Skin epidermis (tissue), 12 donors: ENCODE measurements around the gene TMEM132C.

Experiments
- H3K27ac ChIP-seq, 21 experiments: fragments of 200-600 bp; sonication (generic) in 11 of 21; one replicate each; pipeline ENCODE4 v1.5.0; 2020; ENCODE audit warnings: mild to moderate bottlenecking in 3 of 21, inconsistent platforms in 2 of 21, moderate library complexity in 2 of 21
- H3K4me3 ChIP-seq, 7 experiments: fragments of 200-600 bp; sonication (generic) in 2 of 7; one replicate each; pipeline ENCODE4 v1.5.0; 2020; ENCODE audit warnings: inconsistent platforms in 2 of 7, mild to moderate bottlenecking in 2 of 7, moderate library complexity in 1 of 7

The TMEM132C gene

DNA sequence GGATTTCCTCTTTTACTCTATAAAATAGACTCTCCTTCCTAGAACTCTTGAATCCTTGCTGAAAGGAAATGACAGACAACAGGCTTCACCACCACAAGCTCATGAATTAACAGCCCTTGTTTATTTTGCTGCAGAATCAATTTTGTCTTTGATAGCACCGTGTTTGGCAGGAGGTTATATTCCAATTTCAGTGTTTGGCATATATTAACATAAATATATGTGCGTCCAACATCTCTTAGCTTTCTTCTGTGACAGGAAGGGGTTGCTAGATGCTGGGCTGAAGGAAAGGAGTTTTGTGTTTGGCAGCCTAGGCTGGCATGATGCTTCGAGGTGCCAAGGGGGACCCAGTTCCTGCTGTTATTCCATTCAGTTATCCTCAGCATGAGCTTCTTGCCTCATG is 126.4 kb downstream of the TMEM132C start:
- no peak overlapping the region for H3K4me3 ChIP-seq
- no peak overlapping the region for H3K27ac ChIP-seq

DNA sequence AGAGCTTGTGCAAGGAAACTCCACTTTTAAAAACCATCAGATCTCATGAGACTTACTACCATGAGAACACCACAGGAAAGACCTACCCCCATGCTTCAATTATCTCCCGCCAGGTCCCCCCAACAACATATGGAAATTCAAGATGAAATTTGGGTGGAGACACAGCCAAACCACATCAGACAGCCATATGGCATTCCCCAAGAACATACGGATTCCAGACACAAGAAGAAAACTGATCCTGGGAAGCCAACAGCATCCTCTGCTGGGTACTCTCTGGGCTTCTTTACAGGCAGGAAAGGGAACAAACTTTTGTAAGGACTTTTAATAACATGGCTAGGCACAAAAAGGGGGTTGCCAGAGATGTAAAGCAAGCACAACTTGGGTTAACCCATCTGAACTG is 127.2 kb downstream of the TMEM132C start:
- no peak overlapping the region for H3K27ac ChIP-seq
- no peak overlapping the region for H3K4me3 ChIP-seq

DNA sequence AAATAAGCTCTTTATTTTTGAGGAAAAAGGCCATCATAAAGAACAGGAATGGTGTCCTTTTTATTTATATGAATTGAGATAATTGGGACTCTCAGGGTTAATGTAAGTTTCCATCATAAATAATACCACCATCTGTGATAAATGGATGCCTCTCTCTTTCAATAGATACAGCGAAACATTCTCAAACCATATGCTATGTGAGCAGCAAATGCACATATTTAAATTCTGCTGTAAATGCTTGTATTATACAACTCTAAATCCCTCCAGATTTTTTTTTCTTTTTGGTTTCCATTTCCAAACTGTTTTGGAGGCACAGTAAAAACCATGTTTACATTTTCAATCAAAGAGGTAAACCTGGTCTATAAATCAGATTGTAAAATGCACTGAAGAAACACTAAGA is 132.3 kb downstream of the TMEM132C start:
- no peak overlapping the region for H3K27ac ChIP-seq
- H3K4me3 ChIP-seq: no peak overlapping the region

DNA sequence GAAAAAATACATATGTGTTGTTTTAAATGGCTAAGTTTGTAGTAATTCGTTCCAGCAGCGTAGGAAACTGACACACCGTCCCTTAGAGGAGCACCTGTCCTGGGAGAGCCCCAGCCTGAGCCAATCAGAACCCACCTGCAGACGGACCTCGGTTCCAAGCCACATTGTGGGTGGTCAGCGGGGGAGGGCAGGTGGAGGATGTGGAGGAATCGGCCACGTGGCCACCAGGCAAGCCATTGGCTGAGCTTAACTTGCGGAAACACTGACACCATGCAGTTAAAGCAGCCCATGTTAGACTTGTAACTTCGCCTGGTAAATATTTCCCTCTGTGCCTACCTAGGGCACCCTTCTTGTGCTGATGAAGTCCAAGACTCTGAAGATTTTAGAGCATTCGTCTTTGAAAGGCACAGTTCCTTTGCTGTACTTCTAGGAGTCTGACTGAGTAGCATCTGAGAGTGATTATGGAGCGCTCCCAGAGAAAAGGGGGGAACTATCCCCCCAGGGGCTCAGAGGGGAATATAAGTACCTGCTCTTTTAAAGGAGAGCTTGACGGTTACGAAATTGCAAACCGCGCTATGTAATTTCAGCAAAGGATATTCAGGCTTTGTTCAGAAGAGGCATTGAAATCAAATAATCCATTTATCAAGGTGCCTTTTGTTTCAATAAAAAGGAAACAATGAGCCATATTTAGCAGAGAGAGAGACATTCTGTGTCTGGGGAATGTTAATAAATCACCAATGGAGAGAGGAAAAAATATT is 135.7 kb downstream of the TMEM132C start:
- no peak overlapping the region for H3K4me3 ChIP-seq
- H3K27ac ChIP-seq: no peak overlapping the region

DNA sequence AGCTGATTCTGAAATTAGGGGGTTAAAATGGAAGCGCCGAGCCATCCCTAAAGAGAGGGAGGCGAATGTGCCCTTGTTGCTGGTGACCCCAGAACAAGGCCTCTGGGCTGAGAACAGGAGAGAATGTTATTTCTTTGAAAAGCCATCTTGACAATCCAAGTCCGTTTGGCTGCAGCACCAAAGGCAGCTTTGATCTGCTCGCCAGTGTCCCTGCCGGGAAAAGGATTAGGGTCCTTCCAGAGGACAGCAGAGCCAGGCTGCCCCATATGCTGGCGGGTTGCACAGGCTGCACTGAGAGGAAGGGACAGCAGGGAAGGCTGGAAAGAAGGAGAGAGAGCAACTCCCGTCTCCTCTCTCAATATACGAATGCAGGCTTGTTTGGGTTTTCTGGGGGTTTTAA is 141.7 kb downstream of the TMEM132C start:
- H3K27ac ChIP-seq: no peak overlapping the region
- H3K4me3 ChIP-seq: no peak overlapping the region

DNA sequence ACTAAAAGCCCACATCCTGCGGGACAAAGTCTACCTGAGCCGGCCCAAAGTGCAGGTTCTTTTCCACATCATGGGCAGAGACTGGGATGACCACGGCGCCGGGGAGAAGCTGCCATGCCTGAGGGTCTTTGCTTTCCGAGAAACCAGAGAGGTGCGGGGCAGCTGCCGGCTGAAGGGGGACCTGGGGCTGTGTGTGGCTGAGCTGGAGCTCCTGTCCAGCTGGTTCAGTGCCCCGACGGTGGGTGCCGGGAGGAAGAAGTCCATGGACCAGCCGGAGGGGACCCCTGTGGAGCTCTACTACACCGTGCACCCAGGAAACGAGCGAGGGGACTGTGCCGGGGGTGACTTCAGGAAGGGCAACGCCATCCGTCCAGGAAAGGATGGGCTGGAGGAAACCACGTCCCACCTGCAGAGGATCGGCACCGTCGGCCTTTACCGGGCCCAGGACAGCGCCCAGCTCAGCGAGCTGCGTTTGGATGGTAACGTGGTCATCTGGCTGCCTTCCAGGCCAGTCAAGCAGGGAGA is 148.1 kb downstream of the TMEM132C start:
- no peak overlapping the region for H3K27ac ChIP-seq
- H3K4me3 ChIP-seq: no peak overlapping the region

DNA sequence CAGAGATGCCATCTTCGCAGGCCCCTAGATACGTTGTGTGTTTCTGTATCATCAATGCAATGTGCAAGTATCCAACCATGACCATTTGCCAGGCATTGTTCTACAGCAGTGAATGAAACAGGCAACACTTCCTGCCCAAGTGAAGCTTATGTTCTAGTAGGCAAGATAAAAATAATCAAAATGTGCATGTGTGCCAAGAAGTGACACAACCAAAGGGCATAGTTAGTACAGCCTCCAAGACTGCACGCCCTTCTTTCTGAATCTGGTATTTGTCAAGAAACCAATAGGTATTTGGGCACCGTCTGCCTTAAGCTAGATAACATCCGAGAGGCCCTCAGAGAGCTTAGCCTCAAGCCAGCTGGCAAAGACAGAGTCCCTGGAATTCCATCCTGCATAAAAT is 152.0 kb downstream of the TMEM132C start:
- Histone ChIP-seq H3K27ac (no peak overlapping the region), H3K4me3 (no peak overlapping the region)

DNA sequence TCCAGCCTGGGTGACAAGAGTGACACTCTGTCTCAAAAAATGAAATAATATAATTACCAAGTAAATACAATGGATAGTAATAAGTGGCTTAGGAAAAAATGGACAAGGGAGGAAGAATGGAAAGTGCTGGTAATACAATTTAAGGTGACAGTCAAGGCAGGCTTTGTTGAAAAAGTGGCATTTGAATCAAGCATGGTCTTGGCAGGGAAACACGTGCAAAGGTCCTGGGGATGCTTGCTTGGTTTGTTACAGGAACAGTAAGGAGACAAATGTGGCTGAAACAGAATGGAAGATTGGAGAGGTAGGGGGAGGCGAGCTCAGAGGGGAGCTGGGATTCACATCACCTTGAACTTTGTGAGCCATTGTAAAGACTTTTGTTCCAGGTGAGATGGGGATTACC is 153.2 kb downstream of the TMEM132C start:
- Histone ChIP-seq H3K4me3 (no peak overlapping the region), H3K27ac (no peak overlapping the region)

DNA sequence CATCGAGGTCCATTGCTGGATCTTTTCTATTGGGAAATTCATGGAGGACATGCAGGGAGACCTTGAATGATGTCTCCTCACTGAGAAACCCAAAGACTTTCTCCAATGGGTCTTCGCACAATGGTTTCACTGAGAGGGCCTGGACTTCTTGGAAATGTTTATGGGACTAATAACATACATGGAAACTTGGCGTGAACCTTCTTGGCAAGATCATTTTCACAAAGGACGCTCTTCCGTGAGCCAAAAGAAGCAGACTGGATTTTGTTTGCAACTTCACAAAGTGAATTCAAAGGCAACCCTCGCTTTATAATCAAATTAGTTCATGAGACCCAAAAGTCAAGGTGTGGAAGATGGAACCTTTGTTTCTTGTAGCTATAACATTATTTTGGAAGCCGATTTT is 154.4 kb downstream of the TMEM132C start:
- Histone ChIP-seq H3K27ac (no peak overlapping the region), H3K4me3 (no peak overlapping the region)

DNA sequence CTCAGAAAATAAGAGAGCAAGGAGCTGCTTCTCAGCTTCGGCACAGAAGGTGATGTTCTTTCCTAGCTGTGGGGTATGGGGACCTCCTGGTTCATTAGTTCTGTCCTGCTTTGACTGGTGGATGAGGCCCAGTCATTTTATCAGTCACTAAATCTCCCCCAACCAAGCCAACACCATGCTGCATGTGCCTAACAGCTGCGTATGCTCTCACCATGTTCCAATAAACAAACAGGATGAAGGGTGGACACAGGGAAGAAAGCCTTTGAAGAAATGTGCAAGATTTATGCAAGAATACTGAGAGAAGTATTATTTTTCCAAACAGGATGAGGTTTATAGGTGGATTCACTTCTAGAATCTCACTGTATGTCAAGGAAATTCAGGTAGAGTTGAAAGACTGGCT is 156.2 kb downstream of the TMEM132C start:
- Histone ChIP-seq H3K4me3 (no peak overlapping the region), H3K27ac (no peak overlapping the region)

DNA sequence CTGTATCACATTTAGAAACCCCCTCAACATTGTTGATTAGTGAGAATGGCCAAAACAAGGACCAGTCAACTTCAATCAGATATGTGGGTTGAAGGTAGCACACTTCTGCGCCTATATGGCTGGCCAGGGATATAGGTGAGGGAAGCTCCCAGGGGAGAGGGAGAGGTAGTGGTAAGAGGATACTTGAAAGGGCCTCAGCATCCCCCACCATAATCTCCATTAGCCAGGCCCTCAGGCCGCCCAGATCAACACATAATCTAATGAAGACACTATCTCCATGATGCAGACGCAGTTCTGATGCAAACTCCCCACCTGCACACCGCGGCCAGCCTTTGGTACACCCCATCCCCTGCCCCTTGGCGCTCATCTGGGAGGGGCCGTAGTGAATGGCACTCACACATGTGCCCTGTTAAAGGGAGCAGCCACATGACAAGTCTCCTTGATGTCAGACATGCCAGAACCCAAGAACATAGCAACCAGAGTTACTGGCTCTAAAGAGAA is 158.0 kb downstream of the TMEM132C start:
- no peak overlapping the region for H3K27ac ChIP-seq
- H3K4me3 ChIP-seq: no peak overlapping the region

DNA sequence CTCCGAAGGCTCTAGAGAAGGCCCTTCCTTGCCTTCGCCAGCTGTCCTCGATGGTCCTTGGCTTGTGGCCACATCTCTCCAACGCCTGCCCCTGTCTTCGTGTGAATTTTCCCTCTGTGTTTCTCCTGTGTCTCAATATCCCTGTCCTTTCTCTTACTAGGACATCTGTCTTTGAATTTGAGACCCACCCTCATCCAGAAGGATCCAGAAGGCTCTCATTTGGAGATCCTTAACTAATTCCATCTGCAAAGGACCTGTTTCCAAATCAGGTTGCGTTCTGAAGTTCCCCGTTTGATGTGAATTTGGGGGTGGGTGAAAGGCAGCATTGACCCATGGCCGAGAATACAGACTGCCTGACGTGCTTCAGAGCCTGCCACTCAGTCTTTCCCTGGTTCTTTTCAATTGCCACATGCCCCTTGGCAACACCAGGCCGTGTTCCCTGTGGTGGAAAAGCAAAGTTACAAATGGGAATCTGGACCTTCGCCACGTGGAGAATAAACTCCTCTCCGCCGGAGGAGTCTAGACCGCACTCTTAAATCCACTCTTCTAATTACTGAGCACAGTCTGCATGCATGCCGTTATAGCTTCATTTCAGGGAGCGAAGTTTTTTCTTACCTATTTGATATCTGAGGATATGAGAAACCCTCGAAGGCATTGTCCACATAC is 158.8 kb downstream of the TMEM132C start:
- Histone ChIP-seq H3K27ac (no peak overlapping the region), H3K4me3 (no peak overlapping the region)

DNA sequence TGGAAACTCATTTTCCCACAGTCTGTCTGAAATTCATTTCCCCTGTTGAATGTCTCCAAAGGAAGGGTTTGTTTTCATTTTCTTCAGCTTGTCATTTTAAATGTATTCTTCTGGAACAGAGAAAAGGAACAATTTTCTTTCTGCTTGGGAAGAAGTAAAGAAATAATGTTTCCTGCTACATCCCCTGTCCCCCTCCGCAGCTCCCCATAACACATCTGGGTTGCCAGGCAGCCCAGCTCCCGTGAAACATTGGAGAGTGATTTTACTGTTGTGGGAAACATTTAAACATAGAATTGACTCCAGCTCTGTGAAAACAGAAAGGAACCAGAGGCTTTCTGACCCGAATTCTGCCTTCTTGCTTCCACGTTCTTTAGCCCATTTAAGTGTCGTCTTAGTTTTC is 159.5 kb downstream of the TMEM132C start:
- Histone ChIP-seq H3K4me3 (no peak overlapping the region), H3K27ac (no peak overlapping the region)

DNA sequence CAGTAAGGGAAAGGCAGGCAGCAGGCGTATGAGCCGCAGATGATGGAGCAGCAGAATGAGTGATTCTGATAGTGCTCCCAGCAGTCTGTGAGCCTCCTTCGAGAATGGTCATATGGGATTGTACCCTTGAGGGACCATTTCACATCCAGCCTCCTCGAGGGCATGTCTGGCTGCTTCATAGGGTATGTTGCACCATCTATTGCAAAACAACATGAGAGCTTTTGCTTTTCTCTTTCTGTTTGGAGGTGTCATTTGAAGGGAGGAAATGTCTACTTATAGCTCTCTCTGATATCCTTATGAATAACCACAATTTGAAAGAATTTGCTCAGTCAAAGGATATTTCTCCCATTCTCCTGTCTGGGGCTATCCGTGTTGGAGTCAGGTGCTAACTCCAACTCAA is 172.8 kb downstream of the TMEM132C start:
- Histone ChIP-seq H3K27ac (no peak overlapping the region), H3K4me3 (no peak overlapping the region)

DNA sequence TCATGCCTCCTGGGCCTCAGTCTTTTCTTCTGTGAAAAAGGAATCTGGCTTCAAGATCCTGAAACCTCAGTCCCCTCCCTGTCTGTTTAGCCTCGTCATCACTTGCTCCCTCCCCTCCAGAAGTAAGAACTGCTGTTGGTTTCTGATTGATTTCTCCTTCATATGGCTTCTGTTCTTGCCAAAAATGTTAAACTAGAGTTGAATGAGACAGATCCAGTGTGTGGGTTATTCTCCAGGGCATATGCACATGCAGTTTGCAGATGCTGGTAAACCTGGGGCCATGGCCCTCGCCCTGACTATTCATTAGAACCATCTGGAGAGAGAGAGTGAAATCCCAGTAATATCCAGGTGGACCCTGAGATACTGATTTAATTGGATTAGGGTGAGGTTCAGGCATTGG is 175.1 kb downstream of the TMEM132C start:
- Histone ChIP-seq H3K4me3 (no peak overlapping the region), H3K27ac (no peak overlapping the region)

DNA sequence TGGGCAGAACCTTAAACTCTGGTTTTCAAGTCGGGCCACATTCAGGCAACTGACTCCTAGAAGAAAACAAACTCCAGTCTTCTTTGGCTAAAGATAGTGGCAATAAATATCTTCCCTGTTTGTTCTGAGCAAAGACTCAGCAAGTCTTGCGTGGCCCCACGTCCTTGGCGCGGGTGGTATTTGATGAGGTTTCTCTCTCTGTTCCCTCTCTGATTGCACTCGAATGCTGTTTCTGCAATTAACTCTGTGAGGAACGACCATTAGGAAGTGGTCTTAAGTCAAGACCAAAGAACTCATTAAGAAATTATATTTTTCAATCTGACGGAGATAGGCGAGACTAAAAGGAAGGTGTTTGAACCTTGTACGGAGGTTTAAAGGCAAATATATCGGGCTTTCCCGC is 177.6 kb downstream of the TMEM132C start:
- no peak overlapping the region for H3K4me3 ChIP-seq
- no peak overlapping the region for H3K27ac ChIP-seq

DNA sequence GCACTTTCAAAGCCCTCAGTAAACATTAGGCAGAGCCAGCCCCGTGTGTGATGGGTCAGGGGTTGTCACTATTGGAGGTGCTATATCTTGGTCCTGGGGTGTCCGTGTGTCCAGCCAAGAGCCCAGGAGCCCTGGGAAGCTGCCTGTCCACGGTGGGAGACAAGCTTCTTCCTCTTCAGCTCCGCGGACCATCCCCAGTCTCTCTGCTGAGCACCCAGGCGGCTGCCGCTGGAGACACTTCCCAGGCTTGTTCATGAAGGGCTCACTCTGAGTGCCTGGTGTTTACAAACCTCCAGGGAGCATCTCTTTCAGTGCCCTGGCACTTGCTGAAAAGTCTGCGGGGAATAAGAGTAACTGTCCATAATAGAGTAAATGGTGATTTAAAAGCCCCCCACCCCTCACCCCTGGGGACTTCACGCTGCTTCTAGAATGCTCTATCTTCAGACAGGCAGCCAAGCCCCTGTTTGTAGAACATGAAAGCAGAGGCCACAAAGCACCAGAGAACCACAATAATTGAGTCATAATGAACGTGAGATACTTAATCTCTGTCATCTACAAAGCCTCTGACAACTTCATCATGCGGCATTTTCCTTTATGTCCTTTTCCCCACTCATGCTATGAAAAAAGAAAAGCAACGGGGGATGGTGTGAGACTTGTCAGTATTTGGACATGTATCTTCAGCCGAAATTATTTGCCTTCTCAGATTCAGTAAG is 178.6 kb downstream of the TMEM132C start:
- H3K4me3 ChIP-seq: no peak overlapping the region
- H3K27ac ChIP-seq: no peak overlapping the region

DNA sequence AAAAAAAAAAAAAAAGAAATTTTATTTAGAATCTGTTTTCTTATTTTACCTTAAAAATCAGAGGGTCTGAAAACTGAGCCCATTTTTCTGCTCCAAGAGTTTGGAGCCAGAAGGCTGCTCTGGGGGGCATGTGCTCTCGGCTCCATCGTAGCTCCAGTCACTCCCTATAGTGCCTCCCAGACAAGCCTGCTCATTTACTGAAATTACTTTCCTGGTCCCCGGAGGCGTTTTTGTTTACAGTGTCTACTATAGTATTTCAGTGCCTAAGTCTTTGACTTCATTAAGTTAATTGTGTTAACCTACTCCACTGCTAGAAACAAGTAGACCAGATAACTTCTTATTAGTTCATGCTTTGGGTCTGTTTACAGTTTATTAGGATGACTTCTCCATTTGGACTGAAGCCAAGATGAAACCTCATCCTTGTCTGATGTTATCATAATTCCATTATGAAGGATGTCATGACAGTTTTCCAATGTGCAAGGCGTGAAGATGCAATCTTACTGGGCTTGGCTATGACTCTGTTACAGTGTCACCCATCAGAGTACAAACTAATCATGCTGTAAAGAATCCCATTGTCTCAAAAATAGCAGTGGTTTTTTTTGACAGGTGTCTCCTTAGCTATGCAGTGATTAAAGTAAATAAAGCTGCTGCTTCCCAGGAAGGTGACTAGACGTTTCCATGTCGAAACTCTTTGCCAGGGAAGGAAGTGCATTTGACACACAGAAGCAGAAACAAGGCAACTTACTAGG is 182.3 kb downstream of the TMEM132C start:
- no peak overlapping the region for H3K4me3 ChIP-seq
- H3K27ac ChIP-seq: no peak overlapping the region

DNA sequence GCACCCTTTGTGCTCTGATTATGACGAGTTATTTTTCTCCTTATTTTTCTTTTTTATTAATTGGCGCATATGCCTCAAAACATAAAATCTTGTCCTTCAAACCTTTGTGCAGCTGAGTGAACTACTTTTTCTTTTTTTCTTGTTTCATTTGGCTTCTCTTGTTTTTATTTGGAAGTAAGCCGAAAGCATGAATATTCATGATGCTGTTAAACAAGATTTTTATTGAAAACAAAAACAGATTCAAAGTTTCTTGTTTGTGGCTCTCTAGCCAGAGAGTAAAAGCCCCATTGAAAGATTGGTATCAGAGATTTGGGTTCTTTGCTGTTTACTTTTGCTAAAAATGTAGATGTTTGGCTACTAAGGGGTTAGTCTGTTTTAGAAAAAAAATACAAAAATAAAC is 183.8 kb downstream of the TMEM132C start:
- Histone ChIP-seq H3K4me3 (no peak overlapping the region), H3K27ac (no peak overlapping the region)

DNA sequence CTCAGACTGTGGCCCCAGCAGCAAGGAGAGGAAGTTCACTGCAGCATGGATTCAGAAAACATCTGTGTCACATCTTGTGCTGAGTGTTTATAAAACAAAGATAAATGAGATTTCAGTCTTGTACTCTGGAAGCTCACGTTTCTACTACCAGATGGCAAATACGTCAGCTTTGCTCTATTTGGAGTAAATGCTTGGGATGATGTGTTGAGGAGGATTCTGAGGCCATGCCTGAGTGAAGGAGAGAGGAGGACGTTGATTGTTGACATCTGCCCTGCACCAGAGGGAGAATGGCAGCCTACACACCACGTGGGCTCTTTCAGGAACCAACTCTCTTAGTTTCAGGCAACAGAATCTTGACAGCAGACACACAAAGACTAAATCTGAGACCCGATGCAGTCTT is 188.9 kb downstream of the TMEM132C start:
- H3K4me3 ChIP-seq: no peak overlapping the region
- H3K27ac ChIP-seq: no peak overlapping the region
